ENCODE data around the gene E4F1. TPM values are rescaled to one million over a fixed set of nuclear protein-coding genes. Genes with fewer than 3 reads are reported as not detected.

The E4F1 gene
- total and polyA plus RNA-seq, 9 of the 15 experiments (the other 6 are each of a cell fraction or from before 2014, with no cell fraction given) = 0.48 to 94.9 (median 20.4) TPM

DNA sequence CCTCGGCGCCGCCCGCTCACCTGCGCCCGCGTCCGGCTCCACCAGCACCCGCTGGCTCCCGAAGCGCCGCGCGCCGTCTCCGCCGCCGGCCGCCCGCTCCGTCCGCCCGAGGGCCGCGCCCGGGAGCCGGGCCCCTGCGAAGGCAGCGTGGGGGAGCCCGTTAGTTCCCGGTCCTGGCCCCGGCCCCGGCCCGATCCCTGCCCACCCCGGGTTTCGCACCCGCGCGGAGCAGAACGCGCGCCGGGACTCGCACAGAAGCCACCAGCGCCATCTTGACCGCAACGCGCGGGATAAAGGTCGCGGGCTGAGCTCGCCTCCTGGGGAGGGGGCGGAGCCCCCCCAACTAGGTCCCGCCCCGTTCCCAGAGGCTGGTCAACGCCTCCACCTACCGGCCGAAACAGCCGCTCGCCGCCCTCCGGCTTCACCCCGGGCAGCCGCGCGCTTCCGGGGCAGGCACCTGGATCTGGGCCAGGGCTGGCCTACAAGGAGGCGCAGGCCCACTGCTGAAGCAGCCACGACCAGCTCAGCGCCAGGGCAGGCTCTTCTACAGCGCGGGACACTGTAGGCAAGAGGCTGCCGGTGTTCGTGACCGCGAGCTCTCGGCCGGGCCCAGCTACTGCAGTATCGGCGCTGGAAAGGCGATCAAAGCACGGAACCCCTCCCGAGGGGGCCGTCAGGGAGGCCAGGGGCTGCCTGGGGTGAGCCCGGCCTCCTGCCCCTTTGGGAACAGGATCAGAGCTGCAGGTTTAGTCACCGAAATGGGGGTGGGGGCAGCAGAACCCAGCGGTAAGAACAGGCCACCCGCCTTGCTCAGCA, 28.1 kb downstream of the E4F1 start, which contains the start of gene ECI1 (continued):
- TF ChIP-seq NR2C1 (IDR thresholded peaks at IDR 0.05) (peak; percentile 68), NR2C1 (tag; IDR thresholded peaks at IDR 0.05) (peak; percentile 81), HDGF (IDR thresholded peaks at IDR 0.05) (peak; percentile 81; the same call in 1 of the 2 replicates), HSF4 (CRISPR knock-in tag; IDR thresholded peaks at IDR 0.05; ENCODE audit: borderline replicate concordance) (no peak), HNRNPL (IDR thresholded peaks at IDR 0.05; ENCODE audit: low read depth, low read length) (peak; percentile 98), ESRRA (IDR thresholded peaks at IDR 0.05; ENCODE audit: borderline replicate concordance, low read depth) (peak; percentile 98), ARID2 (IDR thresholded peaks at IDR 0.05) (0 out of 2 replicates have a peak, but pooled peaks have one; percentile 16), POLR2AphosphoS2 (IDR thresholded peaks at IDR 0.05; ENCODE audit: low read length) (peak; percentile 82), GTF2E2 (tag; IDR thresholded peaks at IDR 0.05) (peak; percentile 88; the same call in 1 of the 2 replicates), ETV5 (CRISPR knock-in tag; IDR thresholded peaks at IDR 0.05; ENCODE audit: low read depth) (peak; percentile 95), ZNF609 (CRISPR knock-in tag; IDR thresholded peaks at IDR 0.05; ENCODE audit: borderline replicate concordance) (0 out of 2 replicates have a peak, but pooled peaks have one; percentile 77), NCOR1 (IDR thresholded peaks at IDR 0.05) (peak; percentile 47; the same call in 1 of the 2 replicates), BCL6 (CRISPR knock-in tag; IDR thresholded peaks at IDR 0.05) (no peak), TRIM24 (IDR thresholded peaks at IDR 0.05) (peak in 1 of 2 experiments; percentile 43; a peak in 2 of 4 replicates), ETV1 (tag; conservative IDR thresholded peaks at IDR 0.05; ENCODE audit: low read depth) (peak; percentile 94), ATF1 (CRISPR knock-in tag; IDR thresholded peaks at IDR 0.05) (no peak), ATF1 (tag; IDR thresholded peaks at IDR 0.05) (peak; percentile 63), PPARD (CRISPR knock-in tag; IDR thresholded peaks at IDR 0.05) (no peak), ZFP30 (CRISPR knock-in tag; IDR thresholded peaks at IDR 0.05; ENCODE audit: borderline replicate concordance) (no peak), POLR2G (IDR thresholded peaks at IDR 0.05; ENCODE audit: low read depth, low read length) (peak; percentile 99), CREM (IDR thresholded peaks at IDR 0.05; ENCODE audit: low read depth) (0 out of 2 replicates have a peak, but pooled peaks have one; percentile 42), BCOR (IDR thresholded peaks at IDR 0.05) (peak; percentile 42; the same call in 1 of the 2 replicates), ZNF766 (CRISPR knock-in tag; conservative IDR thresholded peaks at IDR 0.05) (peak; percentile 6; the same call in 1 of the 2 replicates), TFAP4 (CRISPR knock-in tag; IDR thresholded peaks at IDR 0.05; ENCODE audit: borderline replicate concordance) (peak; percentile 92)
- TF ChIP-seq, protein P1, sequence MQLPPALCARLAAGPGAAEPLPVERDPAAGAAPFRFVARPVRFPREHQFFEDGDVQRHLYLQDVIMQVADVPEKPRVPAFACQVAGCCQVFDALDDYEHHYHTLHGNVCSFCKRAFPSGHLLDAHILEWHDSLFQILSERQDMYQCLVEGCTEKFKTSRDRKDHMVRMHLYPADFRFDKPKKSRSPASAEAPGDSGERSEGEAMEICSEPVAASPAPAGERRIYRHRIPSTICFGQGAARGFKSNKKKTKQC (CRISPR knock-in tag; IDR thresholded peaks at IDR 0.05) = no peak; the same call in 1 of the 2 replicates

All from K562 (cell line).